Astrocyte (in vitro differentiated cells and primary cell): ENCODE data around the gene HERC2.
"Not testable (repeated sequence)": the region's sequence is repeated elsewhere in the genome, so short reads cannot be mapped to it uniquely, and the experiment has no call there.

Experiments used
- EZH2 ChIP-seq: IDR thresholded peaks from 2 replicates; pipeline ENCODE4 v1.6.1; 2012; ENCODE audit warnings: mild to moderate bottlenecking, low read length, inconsistent platforms; ENCODE audit not compliant: insufficient read depth
- TF ChIP-seq, protein P1 (sequence below): IDR thresholded peaks from 2 replicates; pipeline ENCODE4 v1.5.1; 2011; ENCODE audit warnings: low read depth, mild to moderate bottlenecking, inconsistent platforms, low read length, moderate library complexity; ENCODE audit not compliant: insufficient read depth

DNA sequence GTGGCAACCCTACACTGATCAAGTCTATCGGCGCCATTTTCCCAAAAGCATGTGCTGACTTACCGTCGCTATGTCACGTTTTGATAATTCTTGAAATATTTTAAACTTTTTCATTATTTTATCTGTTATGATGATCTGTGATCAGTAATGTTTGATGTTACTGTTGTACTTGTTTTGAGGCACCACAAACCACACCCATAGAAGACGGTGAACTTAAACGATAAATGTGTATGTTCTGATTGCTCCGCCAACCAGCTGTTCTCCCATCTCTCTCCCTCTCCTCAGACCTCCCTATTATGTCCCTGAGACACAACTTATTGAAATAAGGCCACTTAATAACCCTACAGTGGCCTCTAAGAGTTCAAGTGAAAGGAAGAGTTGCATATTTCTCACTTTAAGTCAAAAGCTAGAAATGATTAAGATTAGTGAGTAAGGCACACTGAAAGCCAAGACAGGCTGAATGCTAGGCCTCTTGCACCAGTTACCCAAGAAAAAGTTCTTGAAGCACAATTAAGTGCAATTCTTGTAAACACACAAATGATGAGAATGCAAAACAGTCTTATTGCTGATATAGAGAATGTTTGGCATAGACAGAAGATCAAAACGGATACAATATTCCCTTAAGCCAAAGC, 184.5 kb downstream of the HERC2 start:
- TF ChIP-seq, protein P1, sequence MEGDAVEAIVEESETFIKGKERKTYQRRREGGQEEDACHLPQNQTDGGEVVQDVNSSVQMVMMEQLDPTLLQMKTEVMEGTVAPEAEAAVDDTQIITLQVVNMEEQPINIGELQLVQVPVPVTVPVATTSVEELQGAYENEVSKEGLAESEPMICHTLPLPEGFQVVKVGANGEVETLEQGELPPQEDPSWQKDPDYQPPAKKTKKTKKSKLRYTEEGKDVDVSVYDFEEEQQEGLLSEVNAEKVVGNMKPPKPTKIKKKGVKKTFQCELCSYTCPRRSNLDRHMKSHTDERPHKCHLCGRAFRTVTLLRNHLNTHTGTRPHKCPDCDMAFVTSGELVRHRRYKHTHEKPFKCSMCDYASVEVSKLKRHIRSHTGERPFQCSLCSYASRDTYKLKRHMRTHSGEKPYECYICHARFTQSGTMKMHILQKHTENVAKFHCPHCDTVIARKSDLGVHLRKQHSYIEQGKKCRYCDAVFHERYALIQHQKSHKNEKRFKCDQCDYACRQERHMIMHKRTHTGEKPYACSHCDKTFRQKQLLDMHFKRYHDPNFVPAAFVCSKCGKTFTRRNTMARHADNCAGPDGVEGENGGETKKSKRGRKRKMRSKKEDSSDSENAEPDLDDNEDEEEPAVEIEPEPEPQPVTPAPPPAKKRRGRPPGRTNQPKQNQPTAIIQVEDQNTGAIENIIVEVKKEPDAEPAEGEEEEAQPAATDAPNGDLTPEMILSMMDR, result not testable (repeated sequence)
- TF ChIP-seq EZH2, result not testable (repeated sequence)
